Endometrium (tissue), 2 donors: Measurements from ENCODE around the gene COG5.
"Not testable (repeated sequence)": the region's sequence is repeated elsewhere in the genome, so short reads cannot be mapped to it uniquely, and the experiment has no call there.

Experiments
- FAIRE-seq: peaks from 2 replicates; lab custom pipeline; 2012; peaks lifted over from hg19 to GRCh38; lab: Jason Lieb, UNC
- donor health status: control.
- donor health status: control.

COG5 gene

DNA sequence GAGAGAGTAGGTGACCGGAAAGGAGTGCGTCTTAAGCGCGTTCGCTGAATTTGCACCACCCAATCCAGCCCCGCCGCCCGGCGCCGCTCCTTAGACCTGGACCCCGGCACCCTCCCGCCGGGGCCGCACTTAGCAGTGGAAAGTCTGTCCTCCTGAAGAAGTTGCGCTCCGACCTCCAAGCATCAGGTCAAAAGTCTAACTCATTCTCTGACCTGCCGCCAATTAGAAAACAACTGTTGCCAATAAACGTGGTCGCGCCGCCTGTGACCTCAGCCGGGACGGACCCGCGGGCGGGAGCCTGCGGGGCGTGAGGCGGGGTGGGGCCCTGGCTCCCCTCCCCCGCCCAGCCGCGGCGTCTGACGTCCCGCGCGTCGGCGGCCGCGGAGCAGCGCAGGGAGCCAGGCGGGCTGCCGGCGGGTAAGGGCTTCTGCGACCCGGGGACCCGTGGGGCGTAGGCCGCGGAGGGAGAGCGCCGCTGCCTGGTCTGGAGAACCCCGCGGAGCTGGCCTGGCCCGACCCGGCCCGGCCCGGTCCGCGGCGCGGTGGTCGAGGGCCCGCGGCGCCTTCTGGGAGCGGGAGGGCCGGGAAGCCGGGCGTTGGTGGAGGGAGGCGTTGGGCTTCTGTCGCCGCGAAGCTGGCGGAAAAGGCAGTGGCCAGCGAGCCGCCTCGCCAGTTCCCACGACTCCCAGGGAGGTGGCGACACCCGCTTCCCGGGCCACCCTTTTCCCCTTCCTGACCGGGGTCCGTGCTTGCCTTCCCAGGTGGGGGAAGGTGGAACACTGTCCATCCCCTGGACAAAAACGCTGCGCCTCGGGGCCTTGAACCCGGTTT, 16.4 kb upstream of the COG5 start, which contains the start of gene BCAP29:
Gene BCAP29 (plus strand): TSS at position 362 of the 831 bp plus-strand sequence. CDS start 527 bp downstream, outside the sequence.
- FAIRE-seq = no peak

DNA sequence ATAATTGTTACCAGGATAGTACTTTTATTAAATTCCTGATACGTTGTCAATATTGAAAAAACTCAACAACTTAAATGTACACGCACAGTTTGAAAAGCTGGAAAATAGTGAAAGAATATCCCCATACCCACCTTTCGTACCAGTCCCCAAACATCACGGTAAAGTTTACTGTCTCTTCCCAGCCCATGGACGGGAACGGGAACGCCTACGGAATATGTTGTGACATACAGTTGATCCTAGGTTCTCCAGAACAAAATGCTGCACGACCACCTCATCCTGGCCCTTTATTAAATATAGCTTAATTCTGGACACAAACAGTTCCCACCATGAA, 15.8 kb upstream of the COG5 start:
- no peak for FAIRE-seq

DNA sequence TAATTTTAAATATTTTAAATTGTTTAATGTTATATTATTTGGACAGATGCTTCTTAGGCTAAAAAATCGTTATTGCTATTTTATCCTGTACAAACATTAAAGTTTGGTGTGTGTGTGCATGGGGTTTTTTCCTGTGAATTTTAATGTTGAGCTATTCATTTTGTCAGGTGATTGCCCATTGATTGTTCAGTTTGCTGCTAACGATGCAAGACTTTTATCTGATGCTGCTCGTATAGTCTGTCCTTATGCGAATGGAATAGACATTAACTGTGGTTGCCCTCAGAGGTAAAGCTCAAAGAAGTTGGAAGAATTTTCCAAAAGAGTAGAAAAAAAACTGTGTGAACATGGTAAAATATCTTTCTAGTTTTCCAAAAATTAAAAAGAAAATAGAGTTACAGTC, 9.8 kb upstream of the COG5 start:
- FAIRE-seq = no peak

DNA sequence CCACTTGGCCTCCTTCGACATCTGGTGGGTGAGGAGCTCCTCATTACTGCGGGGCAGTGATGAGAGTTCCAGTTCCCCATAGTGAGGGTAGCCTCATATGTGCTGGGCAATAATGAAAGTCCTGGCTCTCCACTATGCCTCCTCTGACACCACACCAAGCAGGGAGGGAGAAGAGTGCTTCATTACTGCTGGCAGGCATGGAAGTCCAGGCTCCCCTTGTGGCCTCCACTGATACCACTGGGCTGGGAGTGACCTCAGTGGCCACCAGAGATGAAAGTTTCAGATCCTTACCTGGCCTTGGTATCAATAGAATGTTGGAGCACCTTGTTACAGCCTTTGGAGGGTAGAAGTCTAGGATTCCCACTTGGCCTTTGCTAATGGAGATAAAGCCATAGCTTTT, 6.6 kb upstream of the COG5 start:
- no peak for FAIRE-seq

DNA sequence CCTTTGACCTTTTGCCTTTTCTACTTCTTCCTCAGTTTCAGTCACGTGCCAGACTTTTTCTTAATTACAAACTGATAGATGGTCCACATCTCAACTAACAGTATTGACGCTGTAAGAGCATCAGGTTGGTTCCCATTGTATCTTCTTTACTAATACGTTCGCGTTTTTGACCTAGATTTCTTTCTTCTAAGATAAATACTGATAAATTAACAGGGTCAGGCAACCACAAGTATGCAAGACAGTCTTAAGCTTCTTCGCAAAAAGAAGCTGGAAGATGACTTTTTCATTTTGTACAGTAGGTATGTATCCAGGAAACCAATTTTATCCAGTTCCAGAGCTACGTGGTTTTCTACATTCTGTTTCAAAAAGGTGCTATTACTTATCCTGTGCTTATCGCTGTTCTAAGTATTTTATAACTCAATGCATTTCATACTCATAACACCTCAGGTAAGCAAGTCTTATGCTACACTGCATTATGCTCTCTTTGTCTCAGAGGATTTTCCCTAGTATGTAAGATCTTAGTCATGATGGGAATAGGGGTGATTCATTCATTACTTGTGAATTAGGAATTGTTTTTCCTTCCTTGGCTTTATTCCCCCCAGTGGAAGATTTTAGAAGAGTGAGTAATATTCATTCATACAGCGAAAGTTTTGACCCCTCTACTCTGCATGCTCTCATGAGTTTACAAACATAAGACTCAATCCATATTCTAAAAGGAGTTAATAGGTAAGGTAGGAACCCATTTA, 1.0 kb upstream of the COG5 start:
- FAIRE-seq = no peak

DNA sequence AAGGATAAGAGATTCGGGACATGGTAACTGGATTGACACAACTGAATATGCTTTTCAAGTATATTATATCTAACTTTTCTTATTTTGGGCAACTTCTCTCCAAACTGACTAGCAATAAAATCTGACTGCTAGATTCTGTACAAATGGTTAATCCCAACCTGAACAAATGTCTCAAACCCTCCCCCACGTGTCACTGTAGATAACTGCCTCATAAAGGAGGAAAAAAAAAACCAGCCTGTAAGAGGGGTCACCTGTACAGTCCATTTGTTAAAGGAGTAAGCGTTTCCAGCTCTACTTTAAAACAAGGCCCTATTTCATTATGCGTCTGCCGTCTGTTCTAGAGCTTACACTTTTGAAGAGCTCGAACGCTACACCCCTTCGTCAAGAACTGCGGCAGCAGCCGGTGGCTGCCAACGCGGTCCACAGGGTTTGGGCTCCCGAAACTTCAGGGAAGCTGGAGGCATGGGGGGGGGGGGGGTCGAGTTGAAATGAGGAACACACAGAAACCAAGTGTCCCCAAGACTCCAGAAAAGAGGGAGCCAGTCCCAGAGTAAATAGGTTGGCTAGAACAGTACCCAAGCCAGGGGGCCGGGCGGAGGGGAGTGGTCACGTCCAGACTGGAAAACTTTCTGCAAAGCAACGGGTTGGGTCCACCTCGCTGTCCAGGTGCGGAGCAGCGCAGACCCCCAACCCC, 492 bp downstream of the COG5 start:
- FAIRE-seq = no peak

DNA sequence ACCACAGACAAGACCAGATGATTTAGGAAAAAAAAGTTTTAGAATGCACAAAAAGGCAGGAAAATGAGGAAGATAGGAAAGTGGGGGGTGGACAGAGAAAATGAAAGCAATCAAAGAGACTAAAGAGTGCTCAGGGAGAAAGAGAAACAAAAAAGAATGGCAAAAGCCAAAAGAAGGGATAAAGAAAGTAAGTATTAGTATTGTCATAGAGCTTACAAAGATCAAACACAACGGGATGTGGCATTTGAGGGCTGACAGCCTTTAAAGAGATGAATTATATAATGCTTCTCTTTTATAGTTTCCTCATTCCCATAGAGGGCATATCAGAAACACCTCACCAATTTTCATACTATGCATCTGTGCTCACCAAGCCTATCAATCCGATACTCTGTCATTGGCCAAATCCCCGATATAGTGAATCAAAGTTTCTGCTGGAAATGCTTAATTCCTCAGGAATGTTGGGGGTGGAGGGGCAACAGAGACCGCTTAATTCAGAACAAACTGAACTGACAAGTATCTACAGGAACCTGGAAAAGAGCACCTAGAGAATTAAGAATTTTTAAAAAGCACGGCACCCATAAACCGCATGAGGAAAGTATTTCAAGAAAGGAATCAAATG, 2.7 kb downstream of the COG5 start:
- no peak for FAIRE-seq

DNA sequence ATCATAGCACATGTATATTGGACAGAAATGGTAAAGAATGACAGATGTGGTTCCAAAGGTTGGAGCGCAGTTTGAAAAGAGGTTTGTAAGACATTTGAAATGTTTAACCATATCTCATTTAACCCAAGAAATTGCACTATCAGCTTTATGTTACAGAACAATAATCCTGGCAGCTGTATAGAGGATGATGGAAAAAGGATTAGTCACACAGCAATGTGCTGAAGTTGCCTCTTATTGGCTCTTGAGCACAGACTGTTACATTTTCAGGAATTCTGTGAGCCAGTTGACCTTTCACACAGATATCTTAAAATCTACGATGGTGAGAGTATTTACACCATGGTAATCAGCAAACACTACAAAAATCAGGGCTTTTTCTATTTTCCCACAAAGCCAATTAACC, 3.9 kb downstream of the COG5 start:
- no peak for FAIRE-seq

DNA sequence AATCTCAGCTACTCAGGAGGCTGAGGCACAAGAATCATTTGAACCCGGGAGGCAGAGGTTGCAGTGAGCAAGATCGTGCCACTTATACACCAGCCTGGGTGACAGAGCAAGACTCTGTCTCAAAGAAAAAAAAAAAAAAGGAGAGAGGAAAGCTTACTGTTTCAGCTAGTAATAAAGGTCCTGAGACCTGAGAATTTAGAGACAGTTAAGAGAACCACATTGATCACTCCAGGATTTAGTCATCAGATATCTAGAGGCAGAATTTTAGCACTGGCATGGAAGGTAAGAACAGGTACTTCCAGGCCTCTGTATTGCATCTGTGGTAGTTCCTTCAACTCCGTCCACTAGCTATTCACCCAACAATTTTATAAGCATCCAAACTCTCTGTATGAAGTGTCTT, 7.8 kb downstream of the COG5 start:
- FAIRE-seq = no peak

DNA sequence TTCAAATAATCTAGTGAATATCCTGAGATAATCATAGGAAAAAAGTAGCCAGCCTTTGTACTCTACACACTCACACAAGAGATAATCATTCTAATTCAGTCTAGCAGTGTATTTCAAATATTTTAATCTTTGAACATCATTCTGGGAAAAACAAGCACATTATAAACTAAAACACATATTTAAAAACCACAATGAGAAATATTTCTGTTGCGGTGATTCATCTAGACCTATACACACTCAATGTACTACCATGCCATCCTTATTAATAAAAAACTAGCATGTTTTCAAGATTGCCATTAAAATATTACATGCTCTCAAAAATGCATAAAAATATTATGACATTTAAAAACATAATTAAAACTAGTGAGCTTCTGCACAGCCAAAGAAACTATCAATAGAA, 11.8 kb downstream of the COG5 start:
- no peak for FAIRE-seq

DNA sequence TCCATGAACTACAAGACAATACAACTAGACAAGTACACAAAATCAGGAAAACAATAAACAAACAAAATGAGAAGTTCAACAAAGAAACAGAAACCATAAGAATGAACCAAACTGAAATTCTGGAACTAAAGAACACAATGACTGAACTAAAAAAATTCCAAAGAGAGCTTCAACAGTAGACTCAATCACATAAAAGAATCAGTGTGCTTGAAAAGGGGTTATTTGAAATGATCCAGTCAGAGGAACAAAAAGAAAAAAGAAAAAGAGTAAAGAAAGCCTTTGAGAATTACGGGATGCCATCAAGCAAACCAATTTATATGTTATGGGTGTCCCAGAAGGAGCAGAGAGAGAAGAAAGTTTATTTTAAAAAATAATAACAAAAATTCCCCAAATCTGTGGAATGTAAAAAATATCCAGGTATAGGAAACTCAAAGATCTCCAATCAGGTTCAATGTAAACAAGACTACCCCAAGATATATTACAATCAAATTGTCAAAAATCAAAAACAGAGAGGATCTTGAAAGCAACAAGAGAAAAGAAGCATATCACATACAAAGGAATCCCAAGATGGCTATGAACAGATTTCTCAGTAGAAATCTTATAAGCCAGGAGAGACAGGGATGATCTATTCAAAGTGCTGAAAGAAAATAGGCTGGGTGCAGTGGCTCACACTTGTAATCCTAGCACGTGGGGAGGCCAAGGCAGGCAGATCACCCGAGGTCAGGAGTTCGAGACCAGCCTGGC, 18.7 kb downstream of the COG5 start:
- FAIRE-seq = no peak

DNA sequence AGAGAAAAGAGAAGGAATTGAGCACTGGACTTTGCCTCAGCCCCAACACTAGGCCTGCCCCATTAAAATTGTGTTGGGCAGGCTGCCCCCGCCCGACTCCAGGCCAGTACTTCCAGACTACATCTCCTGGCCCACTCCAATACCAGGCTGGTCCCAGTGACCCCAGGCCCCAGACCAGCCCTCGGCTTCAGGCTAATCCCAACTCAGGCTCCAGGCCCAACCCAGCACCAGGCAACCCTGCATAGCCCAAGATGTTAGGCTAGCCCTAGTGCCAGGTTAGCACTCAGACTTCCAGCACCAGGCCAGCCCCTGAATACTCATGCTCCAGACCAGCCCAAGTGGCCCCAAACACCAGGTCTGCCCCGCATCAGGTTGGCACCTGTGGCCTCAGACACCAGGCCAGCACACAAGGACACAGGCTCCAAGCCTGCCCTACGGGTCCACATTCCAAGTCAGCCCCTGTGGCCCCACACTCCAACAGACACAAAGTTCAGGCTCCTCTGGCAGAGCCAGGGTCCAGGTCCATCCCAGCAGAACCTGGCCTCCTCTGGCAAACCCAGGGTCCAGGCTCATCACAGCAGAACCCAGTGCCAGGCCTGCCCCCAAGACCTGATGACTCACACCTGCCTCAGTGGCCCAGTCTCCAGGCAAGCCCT, 20.3 kb downstream of the COG5 start:
- FAIRE-seq = no peak

DNA sequence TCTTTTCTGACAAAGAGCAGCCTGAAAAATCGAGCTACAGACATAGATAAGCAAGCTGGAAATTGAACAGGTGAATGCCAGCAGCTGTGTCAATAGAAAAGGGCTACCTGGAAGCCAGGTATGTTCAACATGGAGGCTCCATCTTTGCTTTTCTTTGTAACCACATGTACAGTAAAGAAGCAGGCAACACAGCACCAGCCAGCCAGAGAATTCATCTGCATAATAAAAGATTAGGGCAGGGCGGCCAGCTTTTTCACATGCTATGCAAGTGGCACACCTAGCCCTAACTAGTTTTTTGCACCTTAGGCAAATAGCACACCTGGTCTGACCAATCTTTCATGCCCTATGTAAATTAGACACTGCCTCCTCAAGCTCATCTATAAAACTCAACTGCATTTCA, 25.7 kb downstream of the COG5 start:
- no peak for FAIRE-seq

DNA sequence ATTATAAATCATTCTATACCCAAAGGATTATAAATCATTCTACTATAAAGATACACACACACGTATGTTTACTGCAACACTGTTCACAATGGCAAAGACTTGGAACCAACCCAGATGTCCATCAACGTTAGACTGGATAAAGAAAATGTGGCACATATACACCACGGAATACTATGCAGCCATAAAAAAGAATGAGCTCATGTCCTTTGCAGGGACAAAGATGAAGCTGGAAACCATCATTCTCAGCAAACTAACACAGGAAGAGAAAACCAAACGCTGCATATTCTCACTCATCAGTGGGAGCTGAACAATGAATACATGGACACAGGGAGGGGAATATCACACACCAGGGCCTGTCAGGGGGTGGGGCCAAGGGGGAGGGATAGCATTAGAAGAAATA, 26.5 kb downstream of the COG5 start:
- not testable (repeated sequence) for FAIRE-seq

DNA sequence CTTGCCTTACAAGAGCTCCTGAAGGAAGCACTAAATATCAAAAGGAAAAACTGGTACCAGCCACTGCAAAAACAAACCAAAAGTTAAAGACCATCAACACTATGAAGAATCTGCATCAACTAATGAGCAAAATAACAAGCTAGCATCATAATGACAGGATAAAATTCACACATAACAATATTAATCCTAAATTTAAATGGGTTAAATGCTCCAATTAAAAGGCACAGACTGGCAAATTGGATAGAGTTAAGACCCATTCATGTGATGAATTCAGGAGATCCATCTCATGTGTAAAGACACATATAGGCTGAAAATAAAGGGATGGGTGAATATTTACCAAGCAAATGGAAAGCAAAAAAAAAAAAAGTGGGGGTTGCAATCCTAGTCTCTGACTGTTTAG, 29.6 kb downstream of the COG5 start:
- FAIRE-seq = no peak

DNA sequence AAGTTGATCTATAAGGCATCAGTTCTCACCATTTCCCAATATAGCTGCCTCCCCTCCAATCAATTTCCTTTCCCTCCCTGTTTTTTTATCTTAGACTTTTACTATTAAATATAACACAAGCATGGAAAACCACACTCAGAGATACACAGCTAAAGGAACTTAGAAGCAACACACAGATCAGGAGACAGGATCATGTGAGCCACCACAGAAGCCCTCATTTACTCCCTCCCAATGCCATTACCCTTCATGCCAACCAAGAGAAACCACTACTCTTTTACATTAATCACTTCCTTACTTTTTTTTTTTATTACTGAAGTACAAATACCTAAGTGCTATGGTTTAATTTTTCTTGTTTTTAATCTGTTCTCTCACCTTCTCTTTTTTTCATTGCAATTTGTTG, 33.0 kb downstream of the COG5 start:
- no peak for FAIRE-seq

DNA sequence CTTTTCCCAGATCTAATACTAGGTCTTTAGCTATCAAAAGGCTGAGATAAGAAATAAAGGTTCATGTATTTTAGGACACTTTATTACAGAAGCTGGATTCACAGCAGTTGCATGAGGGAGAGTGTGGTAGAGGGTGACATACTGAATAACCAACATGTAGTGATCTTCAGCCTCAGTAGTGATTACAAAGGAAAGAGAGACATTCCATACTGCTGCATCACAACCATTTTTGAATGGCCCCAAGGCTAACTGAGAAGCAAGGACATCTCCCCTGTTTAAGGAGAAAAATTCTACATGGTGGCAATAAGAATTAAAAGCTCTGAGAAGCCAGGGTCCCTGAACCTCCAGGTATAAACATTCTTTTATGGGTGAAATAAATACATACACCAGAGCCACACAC, 35.3 kb downstream of the COG5 start:
- FAIRE-seq = no peak

DNA sequence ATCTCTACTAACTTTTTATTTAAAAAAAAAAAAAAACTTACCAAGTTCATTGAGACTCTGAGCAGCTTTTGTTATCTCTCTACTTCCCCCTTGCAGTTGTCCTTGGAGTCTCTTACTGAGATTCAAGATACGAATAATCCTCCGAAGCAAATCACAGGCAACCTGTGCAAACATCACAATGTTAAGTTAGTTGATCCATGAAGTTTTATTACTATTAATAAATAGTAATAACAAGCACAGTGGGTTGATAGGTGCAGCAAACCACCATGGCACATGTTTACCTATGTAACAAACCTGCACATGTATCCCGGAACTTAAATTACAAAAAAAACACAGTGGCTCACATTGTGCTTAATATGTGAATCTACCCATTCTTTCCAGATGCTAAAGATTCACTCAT, 36.5 kb downstream of the COG5 start:
- FAIRE-seq = no peak

DNA sequence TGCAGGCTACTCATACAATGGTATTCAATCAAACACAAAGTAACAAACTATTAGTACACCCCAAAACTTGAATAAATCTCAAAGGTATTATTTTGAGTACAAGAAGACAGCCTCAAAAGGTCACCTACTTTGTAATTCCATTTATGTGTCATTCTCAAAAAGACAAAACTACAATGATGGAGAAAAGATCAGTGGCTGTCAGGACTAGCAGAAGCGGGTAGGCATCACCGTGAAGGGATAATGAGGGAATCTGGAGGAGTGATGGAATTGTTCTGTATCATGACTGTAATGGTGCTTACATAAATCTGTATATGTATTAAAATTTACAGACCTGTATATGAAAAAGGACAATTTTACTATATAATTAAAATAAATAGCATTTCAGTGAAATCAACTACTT, 37.0 kb downstream of the COG5 start:
- no peak for FAIRE-seq

DNA sequence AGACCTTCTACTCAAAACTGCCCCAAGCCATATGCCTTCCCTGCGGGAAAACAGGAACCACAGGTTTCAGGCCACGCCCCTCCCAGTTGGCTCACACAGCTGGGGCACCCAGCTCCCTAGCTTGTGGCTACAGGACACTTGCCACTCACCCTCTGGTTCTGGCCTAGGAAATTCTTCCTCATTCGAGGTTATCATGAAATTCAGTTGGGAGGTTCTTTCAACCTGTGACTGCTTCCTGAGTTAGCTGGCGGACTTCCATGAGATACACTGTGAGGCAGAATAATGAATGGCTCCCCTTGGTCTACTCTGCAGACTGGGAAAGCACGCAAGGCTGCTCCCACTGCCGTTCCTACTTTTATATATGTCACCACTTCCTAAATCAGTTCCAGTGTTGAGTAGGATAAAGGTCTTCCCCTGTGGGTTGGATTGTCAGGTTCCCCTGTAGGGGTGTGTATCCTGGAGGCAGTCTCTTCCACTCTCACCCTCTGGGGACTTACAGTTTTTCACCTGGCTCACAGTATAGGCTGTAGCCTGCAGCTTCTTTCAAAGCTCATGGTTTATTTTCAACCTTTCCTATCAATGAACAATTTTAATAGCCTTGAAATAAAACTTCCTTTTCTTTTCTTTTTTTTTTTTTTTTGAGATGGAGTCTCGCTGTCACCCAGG, 56.9 kb downstream of the COG5 start:
- no peak for FAIRE-seq
